Thoracic aorta (tissue), 2 donors: Measurements from ENCODE around the gene UFL1. TPM values are rescaled to one million over a fixed set of nuclear protein-coding genes. Genes with fewer than 3 reads are reported as not detected.
A peak's percentile ranks its signal among the peaks of the same experiment; 100 is the strongest.

Experiments used
- ATAC-seq: fragments of 150-250 bp; one replicate; pipeline ENCODE4 v1.8.0; 2017; ENCODE audit warnings: low read depth; ENCODE audit not compliant: insufficient number of reproducible peaks, low FRiP score
- DNase-seq: peaks from one replicate; pipeline ENCODE4 v3.0.0-alpha.2; 2020; ENCODE audit warnings: low spot score
- H3K27ac ChIP-seq, 2 donors: fragments of 200-600 bp; sonication (generic); 1 replicate in 1 of 2; 2 replicates in 1 of 2; pipeline ENCODE4 v1.5.1; 2016; ENCODE audit warnings: mild to moderate bottlenecking in 2 of 2, moderate library complexity in 2 of 2
- H3K27me3 ChIP-seq: fragments of 200-600 bp; sonication (generic); replicated peaks from 2 replicates; pipeline ENCODE4 v1.6.0; 2016; ENCODE audit warnings: mild to moderate bottlenecking; ENCODE audit not compliant: insufficient read depth
- H3K36me3 ChIP-seq: fragments of 200-600 bp; sonication (generic); one replicate; pipeline ENCODE4 v1.5.1; 2016
- H3K4me1 ChIP-seq, 2 donors: fragments of 200-600 bp; sonication (generic); 1 replicate in 1 of 2; 2 replicates in 1 of 2; pipeline versions ENCODE4 v1.5.1 to v1.6.0; 2016; ENCODE audit warnings: low read depth in 2 of 2, mild to moderate bottlenecking in 1 of 2; ENCODE audit not compliant: control insufficient read depth in 1 of 2
- H3K4me3 ChIP-seq: fragments of 200-600 bp; sonication (generic); 2 replicates; pipeline ENCODE4 v1.5.1; 2016; ENCODE audit warnings: mild to moderate bottlenecking
- H3K9me3 ChIP-seq: fragments of 200-600 bp; sonication (generic); 2 replicates; pipeline ENCODE4 v1.5.1; 2016
- total RNA-seq, 2 donors: library from RNA; depleted of rRNA; stranded (reverse); fragments of >200 nt; gene quantifications; one replicate each; pipeline versions ENCODE4 v1.1.0 to v1.2.3, GENCODE V29; 2016
- TF ChIP-seq, protein P1 (sequence below): fragments of 200-600 bp; sonication (generic); IDR thresholded peaks from one replicate; pipeline ENCODE4 v1.5.1; 2019; ENCODE audit warnings: antibody characterized with exemption

Gene UFL1
- total RNA-seq, 2 donors from 2014 or later: 17.2 to 24.6 TPM

DNA sequence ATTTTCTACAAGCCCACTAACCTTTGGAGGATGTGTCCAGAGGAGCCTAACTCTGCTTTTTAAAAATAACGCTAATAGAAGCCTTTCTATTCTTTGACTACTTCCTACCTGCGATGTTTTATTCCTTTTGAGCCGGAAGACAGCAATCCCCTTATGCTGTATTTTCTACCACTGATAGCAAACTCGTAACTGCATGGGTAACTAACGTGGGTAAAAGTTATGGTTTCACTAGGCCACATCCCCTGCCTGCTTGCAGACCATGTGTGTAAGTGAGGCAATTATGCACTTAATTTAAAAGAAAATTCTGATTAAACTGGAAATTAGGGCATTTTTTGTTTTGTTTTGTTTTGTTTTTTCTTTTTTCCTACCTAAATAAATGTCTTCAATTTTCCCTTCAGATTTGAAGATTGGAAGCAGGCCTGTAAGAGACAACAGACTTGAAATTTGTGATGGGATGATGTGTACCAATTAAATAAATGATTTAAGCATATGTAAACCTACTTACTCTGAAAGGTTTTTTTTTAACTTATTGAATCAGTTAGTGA lies 931 bp downstream of the UFL1 start:
- Histone ChIP-seq H3K9me3 (no peaks in the 10 kb centered on the region), H3K36me3 (peaks cover 6% of the 10 kb centered on the region), H3K4me3 (peak overlapping the region; percentile 97), H3K27me3 (no peaks in the 10 kb centered on the region), H3K27ac (peak overlapping the region; percentile 92 to 94), H3K4me1 (peaks cover 12 to 31% of the 10 kb centered on the region in 2 donors)
- TF ChIP-seq, protein P1, sequence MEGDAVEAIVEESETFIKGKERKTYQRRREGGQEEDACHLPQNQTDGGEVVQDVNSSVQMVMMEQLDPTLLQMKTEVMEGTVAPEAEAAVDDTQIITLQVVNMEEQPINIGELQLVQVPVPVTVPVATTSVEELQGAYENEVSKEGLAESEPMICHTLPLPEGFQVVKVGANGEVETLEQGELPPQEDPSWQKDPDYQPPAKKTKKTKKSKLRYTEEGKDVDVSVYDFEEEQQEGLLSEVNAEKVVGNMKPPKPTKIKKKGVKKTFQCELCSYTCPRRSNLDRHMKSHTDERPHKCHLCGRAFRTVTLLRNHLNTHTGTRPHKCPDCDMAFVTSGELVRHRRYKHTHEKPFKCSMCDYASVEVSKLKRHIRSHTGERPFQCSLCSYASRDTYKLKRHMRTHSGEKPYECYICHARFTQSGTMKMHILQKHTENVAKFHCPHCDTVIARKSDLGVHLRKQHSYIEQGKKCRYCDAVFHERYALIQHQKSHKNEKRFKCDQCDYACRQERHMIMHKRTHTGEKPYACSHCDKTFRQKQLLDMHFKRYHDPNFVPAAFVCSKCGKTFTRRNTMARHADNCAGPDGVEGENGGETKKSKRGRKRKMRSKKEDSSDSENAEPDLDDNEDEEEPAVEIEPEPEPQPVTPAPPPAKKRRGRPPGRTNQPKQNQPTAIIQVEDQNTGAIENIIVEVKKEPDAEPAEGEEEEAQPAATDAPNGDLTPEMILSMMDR: no peak
- no peak for DNase-seq
- no peak for ATAC-seq

DNA sequence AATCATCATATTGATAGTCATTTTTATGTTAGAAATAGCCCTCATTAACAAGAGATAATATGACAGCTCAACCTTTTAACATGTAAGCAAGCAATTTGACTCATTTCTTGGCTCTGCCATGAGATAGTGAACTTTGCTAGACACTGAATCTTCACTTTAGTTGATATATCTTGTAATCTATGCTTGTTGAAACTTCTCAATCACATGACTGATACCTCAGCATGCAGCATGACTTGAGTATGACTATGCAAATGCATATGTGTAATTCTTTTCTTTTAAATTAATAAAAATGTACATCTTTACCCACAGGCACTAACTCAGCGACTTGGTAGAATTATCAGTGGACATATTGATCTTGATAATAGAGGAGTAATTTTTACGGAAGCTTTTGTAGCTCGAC lies 6.6 kb downstream of the UFL1 start:
- Histone ChIP-seq H3K27me3 (no peaks in the 10 kb centered on the region), H3K36me3 (peaks cover 21% of the 10 kb centered on the region), H3K4me1 (peaks cover 4 to 13% of the 10 kb centered on the region in 2 donors), H3K27ac (no peak overlapping the region), H3K9me3 (no peaks in the 10 kb centered on the region), H3K4me3 (no peak overlapping the region)
- TF ChIP-seq, protein P1: no peak
- ATAC-seq: no peak
- DNase-seq: no peak

DNA sequence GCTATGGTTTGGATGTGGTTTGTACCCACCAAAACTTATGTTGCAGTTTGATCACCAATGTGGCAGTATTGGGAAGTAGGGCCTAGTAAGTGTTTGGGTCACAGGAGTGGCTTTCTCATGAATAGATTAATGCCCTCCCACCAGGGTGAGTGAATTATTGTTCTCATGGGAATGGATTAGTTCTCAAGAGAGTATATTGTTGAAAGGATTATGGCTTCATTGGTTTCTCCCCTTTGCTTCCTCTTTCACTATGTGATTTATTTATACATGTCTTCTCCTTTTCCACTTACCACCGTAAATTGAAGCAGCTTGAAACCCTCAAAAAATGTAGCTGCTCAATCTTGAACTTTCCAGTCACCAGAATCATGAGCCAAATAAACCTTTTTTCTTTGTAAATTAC lies 10.8 kb downstream of the UFL1 start:
- Histone ChIP-seq H3K4me1 (no peaks in the 10 kb centered on the region), H3K27ac (no peak overlapping the region), H3K27me3 (no peaks in the 10 kb centered on the region), H3K36me3 (peaks cover 15% of the 10 kb centered on the region), H3K4me3 (no peak overlapping the region), H3K9me3 (no peaks in the 10 kb centered on the region)
- DNase-seq: no peak
- TF ChIP-seq, protein P1: no peak
- no peak for ATAC-seq

DNA sequence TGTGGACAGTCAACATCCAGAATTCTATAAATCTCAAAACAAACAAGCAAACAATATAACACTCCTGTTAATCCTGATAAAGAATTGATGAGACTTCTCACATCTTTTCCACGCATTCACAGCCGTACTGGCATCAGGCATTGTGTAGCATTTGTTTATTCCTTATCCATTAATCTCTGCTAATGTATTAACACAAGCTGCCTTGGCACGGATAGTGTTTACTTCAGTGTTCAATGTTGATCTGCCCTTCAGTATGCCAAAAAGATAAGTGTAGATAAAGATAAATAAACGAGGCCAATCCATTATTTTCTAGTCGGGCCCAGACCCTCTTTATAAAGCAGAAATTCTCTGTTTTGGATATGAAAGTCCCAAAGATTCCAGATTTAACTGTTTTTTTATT lies 16.1 kb downstream of the UFL1 start:
- TF ChIP-seq, protein P1: no peak
- peaks cover 13% of the 10 kb centered on the region for H3K36me3 ChIP-seq
- H3K4me3 ChIP-seq: no peak overlapping the region
- ATAC-seq: no peak
- no peaks in the 10 kb centered on the region for H3K9me3 ChIP-seq
- H3K27ac ChIP-seq: no peak overlapping the region
- no peak for DNase-seq
- no peaks in the 10 kb centered on the region for H3K4me1 ChIP-seq
- H3K27me3 ChIP-seq: no peaks in the 10 kb centered on the region

DNA sequence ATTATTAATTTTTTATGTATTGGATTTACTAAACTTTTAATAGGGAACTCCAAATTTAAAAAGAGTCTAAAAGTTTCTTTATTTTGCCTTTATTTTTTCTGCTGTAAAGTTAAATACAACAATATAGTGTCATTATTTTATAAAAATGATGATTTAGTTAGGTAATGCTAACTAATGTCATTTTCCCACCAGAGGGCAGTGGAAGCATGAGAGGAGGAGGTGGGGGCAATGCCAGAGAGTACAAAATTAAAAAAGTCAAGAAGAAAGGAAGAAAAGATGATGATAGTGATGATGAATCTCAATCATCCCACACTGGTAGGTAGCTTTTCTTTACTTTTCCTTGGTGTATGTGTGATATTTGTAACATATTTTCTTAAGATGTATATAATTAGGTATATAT lies 21.1 kb downstream of the UFL1 start:
- TF ChIP-seq, protein P1: peak; percentile 60
- Histone ChIP-seq H3K27me3 (no peaks in the 10 kb centered on the region), H3K27ac (no peak overlapping the region), H3K4me3 (no peak overlapping the region), H3K9me3 (no peaks in the 10 kb centered on the region), H3K36me3 (peaks cover 29% of the 10 kb centered on the region), H3K4me1 (no peaks in the 10 kb centered on the region)
- ATAC-seq (no peak), DNase-seq (no peak)
